Transverse colon (tissue), 4 donors: Measurements from ENCODE around the gene WLS. TPM values are rescaled to one million over a fixed set of nuclear protein-coding genes. Genes with fewer than 3 reads are reported as not detected.

Experiments
- DNase-seq: peaks from one replicate; pipeline ENCODE4 v3.0.0-alpha.2; 2019
- H3K27ac ChIP-seq, 4 donors: fragments of 200-600 bp; sonication (generic); 2 replicates each; pipeline ENCODE4 v1.5.1; 2016 to 2018; ENCODE audit warnings: inconsistent platforms in 4 of 4
- H3K27me3 ChIP-seq: fragments of 200-600 bp; sonication (generic); 2 replicates; pipeline ENCODE4 v1.5.1; 2017; ENCODE audit warnings: inconsistent platforms
- H3K36me3 ChIP-seq, 4 donors: fragments of 200-600 bp; sonication (generic); 2 replicates each; pipeline ENCODE4 v1.5.1; 2017 to 2019; ENCODE audit warnings: inconsistent platforms in 4 of 4
- H3K4me1 ChIP-seq, 4 donors: fragments of 200-600 bp; sonication (generic); 2 replicates each; pipeline ENCODE4 v1.5.1; 2017 to 2020; ENCODE audit warnings: inconsistent platforms in 4 of 4
- H3K4me3 ChIP-seq, 4 donors: fragments of 200-600 bp; sonication (generic); 1 replicate in 1 of 4; 2 replicates in 3 of 4; pipeline versions ENCODE4 v1.5.1 to v1.6.1; 2017 to 2019; ENCODE audit warnings: inconsistent platforms in 4 of 4
- H3K9me3 ChIP-seq, 2 donors: fragments of 200-600 bp; sonication (generic); 2 replicates each; pipeline ENCODE4 v1.5.1; 2017 to 2019; ENCODE audit warnings: inconsistent platforms in 2 of 2
- EP300 ChIP-seq: sonication (generic); formaldehyde crosslinking; IDR thresholded peaks from one replicate; pipeline ENCODE4 v1.6.1; 2017; ENCODE audit warnings: antibody characterized with exemption, low read depth
- POLR2A ChIP-seq: fragments of 450-650 bp; IDR thresholded peaks from one replicate; pipeline ENCODE4 v1.6.1; 2016; ENCODE audit warnings: antibody characterized with exemption, mild to moderate bottlenecking, moderate library complexity
- POLR2AphosphoS5 ChIP-seq, 3 donors: sonication (generic); formaldehyde crosslinking; IDR thresholded peaks; one replicate each; pipeline ENCODE4 v1.6.1; 2016; ENCODE audit warnings: antibody characterized with exemption in 3 of 3
- WGBS, 2 donors: methylation state at CpG; one replicate each; pipeline ENCODE4 v1.1.5; 2018; ENCODE audit warnings: low coverage in 1 of 2; 5-methylcytosine and 5-hydroxymethylcytosine counted together
- in situ Hi-C, 4 donors: fragments of 200-750 bp; cut with MboI; loops; one replicate each; pipeline versions ENCODE4 v1.15.0 to v1.15.1; 2017; ENCODE audit warnings: low sequenced_read_pairs in 3 of 4, low pct_ligation_motif_present in 1 of 4, low pct_unique_long_range_greater_than_20kb in 1 of 4
- intact Hi-C: fragments of 100-400 bp; cut with DNase I; formaldehyde crosslinking; loops from one replicate; pipeline ENCODE4 v1.15.1; 2023; ENCODE audit warnings: low total_unique reads
- total RNA-seq, 4 donors: library from RNA; depleted of rRNA; stranded (reverse); fragments of >200 nt; gene quantifications; one replicate each; pipeline ENCODE4 v1.1.0, GENCODE V29; 2016
- TF ChIP-seq, protein P1 (sequence below), 5 experiments: fragments of 200-600 bp in 3 of 5; fragments of 450-650 bp in 2 of 5; sonication (generic) in 3 of 5; IDR thresholded peaks; 1 replicate in 2 of 5; 2 replicates in 3 of 5; pipeline ENCODE4 v1.5.1; 2016 to 2017; ENCODE audit warnings: antibody characterized with exemption in 5 of 5, inconsistent platforms in 3 of 5, mild to moderate bottlenecking in 2 of 5, moderate library complexity in 1 of 5

The WLS gene
- total RNA-seq, 4 donors from 2014 or later = 69.9 to 117 (median 98.7) TPM

DNA sequence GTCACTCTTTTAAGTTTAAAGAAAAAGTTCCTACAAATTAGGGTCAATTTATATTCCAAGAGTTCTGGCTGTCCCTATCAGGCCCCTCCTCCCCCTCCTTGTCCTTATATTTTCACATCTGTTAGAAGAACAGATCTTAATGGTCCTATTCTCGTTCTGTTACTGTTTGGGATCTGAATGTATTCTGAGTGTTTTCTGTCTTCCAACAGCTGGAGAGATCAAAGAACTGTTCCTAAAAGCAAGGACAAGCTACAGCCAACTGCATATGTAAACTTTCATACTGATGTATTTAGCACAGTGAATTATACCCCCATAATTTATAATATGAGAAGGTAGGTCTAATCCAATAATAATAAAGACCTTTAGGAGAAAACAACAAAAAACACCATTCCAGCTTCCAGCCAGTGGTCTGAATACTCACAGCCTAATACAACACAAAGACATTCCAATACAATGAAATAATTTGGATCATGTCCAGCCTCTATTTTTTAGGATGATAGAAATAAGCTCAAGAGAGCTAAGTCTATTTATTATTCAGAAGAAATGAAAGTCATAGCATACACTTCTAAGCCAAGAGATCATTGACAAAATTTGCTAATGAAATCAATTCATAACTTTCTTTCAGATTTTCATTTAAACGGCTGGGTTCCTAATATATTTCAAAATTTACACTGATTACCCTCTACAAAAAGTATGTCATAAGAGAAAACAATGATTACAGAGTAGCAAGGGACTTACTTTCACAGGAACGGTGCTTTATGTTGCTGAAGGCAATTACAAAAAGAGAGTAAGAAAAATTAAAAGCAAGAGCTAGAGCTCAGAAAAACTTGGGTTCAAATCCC is 25.3 kb downstream of the WLS start:
- no peaks in the 10 kb centered on the region for H3K36me3 ChIP-seq
- intact Hi-C loops = no loop called here
- WGBS, 2 donors = 46 to 53% methylated on average over 3 of the region's 3 CpGs
- H3K4me3 ChIP-seq = no peak overlapping the region
- H3K27ac ChIP-seq = peak overlapping the region; percentile 26 to 49 (median 39)
- H3K9me3 ChIP-seq = no peaks in the 10 kb centered on the region
- in situ Hi-C loops = no loop called here
- no peak for DNase-seq
- no peak for TF ChIP-seq POLR2AphosphoS5 (IDR thresholded peaks at IDR 0.05)
- H3K4me1 ChIP-seq = peaks cover 0 to 41% (median 22%) of the 10 kb centered on the region in 4 donors
- no peaks in the 10 kb centered on the region for H3K27me3 ChIP-seq

- WGBS, 2 donors = 75 to 81% methylated on average over 3 of the region's 3 CpGs
- peaks cover 0 to 52% (median 27%) of the 10 kb centered on the region in 4 donors for H3K4me1 ChIP-seq
Observed at GRCh38 chr1:68205794-68206358, 26.4 kb downstream of the WLS start.

GRCh38 chr1:68204977-68205630 is 27.2 kb downstream of the WLS start:
- DNase-seq = no peak
- no peaks in the 10 kb centered on the region for H3K27me3 ChIP-seq
- 73 to 77% methylated on average over 2 to 4 of the region's 4 CpGs for WGBS, 2 donors
- in situ Hi-C loops = no loop called here
- peak overlapping the region in 2 of 4 donors; percentile 0 to 49 for H3K27ac ChIP-seq
- H3K4me1 ChIP-seq = peaks cover 0 to 55% (median 26%) of the 10 kb centered on the region in 4 donors
- H3K9me3 ChIP-seq = no peaks in the 10 kb centered on the region
- H3K4me3 ChIP-seq = no peak overlapping the region
- intact Hi-C loops = no loop called here
- no peak for TF ChIP-seq POLR2AphosphoS5 (IDR thresholded peaks at IDR 0.05)
- TF ChIP-seq POLR2A = no peak
- no peak for TF ChIP-seq EP300
- TF ChIP-seq, protein P1, sequence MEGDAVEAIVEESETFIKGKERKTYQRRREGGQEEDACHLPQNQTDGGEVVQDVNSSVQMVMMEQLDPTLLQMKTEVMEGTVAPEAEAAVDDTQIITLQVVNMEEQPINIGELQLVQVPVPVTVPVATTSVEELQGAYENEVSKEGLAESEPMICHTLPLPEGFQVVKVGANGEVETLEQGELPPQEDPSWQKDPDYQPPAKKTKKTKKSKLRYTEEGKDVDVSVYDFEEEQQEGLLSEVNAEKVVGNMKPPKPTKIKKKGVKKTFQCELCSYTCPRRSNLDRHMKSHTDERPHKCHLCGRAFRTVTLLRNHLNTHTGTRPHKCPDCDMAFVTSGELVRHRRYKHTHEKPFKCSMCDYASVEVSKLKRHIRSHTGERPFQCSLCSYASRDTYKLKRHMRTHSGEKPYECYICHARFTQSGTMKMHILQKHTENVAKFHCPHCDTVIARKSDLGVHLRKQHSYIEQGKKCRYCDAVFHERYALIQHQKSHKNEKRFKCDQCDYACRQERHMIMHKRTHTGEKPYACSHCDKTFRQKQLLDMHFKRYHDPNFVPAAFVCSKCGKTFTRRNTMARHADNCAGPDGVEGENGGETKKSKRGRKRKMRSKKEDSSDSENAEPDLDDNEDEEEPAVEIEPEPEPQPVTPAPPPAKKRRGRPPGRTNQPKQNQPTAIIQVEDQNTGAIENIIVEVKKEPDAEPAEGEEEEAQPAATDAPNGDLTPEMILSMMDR (IDR thresholded peaks at IDR 0.05) = no peak
- no peaks in the 10 kb centered on the region for H3K36me3 ChIP-seq

More at GRCh38 chr1:68205794-68206358, 26.4 kb downstream of the WLS start:
- Histone ChIP-seq H3K9me3 (no peaks in the 10 kb centered on the region), H3K27me3 (no peaks in the 10 kb centered on the region), H3K4me3 (no peak overlapping the region), H3K36me3 (no peaks in the 10 kb centered on the region), H3K27ac (peak overlapping the region in 2 of 4 donors; percentile 36 to 49)
- TF ChIP-seq POLR2AphosphoS5 (IDR thresholded peaks at IDR 0.05) (no peak), POLR2A (no peak), EP300 (no peak)
- TF ChIP-seq, protein P1 (IDR thresholded peaks at IDR 0.05) = no peak
- intact Hi-C loops (no loop called here), in situ Hi-C loops (no loop called here)
- DNase-seq = no peak

- Histone ChIP-seq H3K36me3 (no peaks in the 10 kb centered on the region), H3K4me1 (peaks cover 11 to 73% (median 44%) of the 10 kb centered on the region in 4 donors), H3K27ac (peak overlapping the region in 1 of 4 donors; percentile 8), H3K27me3 (no peaks in the 10 kb centered on the region), H3K9me3 (no peaks in the 10 kb centered on the region), H3K4me3 (no peak overlapping the region)
- in situ Hi-C loops (no loop called here), intact Hi-C loops (no loop called here)
- DNase-seq = no peak
- whole genome bisulfite sequencing, 2 donors = 79 to 86% methylated on average over 5 of the region's 5 CpGs
- no peak for TF ChIP-seq POLR2A
Observed at GRCh38 chr1:68202239-68202832, 30.0 kb downstream of the WLS start.
